GM13976 (cell line): ENCODE results near the gene AMN.
"Not testable (repeated sequence)": the region's sequence is repeated elsewhere in the genome, so short reads cannot be mapped to it uniquely, and the experiment has no call there.

ENCODE experiments used
- DNase-seq: peaks from one replicate; pipeline ENCODE4 v3.0.0; 2012; ENCODE audit warnings: low spot score
- CTCF ChIP-seq: IDR thresholded peaks from 2 replicates; pipeline ENCODE4 v1.5.1; 2012; ENCODE audit warnings: borderline replicate concordance, mild to moderate bottlenecking; ENCODE audit not compliant: insufficient read depth; ENCODE audit errors: extremely low read depth, missing control alignments, control extremely low read depth
- in situ Hi-C: fragments of 300-500 bp; cut with MboI; formaldehyde crosslinking; loops from one replicate; pipeline ENCODE4 v1.12.0; 2022; ENCODE audit warnings: low sequenced_read_pairs, mixed read lengths, inconsistent platforms; ENCODE audit not compliant: unreplicated experiment

Gene AMN

DNA sequence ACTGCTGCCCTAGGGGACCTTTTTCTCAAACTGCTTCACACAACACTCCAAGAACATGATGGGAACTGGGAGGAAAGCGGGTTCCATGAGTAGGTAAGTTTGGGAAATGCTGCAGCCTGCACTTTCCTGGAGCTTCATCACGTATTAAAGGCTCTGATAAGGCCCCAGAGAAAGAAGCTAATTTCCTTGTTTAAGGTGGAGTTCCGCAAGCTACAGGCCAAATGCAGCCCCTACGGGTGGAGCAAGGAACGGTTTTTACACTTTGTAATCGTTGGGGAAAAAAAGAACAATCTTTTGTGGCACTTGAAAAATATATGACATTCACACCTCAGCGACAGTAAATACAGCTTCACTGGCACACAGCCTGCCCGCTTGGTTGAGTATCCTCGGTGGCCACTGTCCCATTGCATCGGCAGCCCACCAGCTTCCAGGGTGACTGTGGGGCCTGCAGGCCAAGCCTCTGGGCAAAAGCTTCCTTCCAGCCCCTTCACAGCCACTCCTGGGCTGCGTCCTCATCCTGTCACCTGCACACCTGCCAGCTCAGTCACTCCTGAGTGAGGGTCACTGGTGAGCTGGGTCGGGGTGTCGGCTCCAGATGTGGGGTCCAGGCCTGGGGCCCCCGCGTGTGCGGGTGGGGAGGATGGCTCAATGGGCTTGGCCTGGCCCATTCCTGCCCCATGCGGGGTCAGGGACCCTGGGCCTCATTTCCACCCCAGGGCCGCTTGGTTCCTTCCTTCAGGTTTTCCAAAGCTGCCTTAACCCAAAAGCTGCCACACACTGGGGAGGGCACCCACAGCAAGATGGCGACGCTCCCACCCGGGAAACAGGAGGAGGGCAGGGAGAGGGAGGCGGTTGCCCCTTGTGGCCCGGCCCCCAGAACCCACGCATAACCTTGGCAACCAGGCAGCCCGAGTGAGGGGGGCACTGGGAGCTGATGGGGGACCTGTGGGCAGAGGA, 2.4 kb downstream of the AMN start:
- no peak for DNase-seq
- TF ChIP-seq CTCF = no peak
- in situ Hi-C loops = no loop called here

DNA sequence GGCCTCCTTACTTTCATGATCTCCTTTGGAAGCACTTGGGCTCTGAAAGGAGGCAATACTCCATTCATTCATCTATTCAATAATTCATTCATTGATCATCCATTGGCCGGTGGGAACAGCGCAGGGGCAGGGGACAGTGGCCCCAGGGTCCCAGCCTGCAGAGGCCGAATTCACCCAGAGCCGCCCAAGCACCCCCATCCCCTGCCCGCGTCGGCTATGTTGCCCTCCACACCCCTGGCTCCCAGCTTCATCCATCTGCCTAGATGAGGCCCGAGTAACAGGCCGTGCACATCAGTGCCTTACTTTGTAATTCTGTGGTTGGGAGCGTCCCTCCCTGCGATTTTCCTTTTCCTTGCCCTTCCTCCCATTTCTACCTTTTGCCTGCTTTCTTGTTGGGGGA, 3.2 kb downstream of the AMN start:
- in situ Hi-C loops = no loop called here
- no peak for TF ChIP-seq CTCF

GRCh38 chr14:102926104-102926503, 3.6 kb downstream of the AMN start:
- in situ Hi-C loops = no loop called here
- TF ChIP-seq CTCF = no peak
- DNase-seq = no peak

More for the DNA sequence above, 3.2 kb downstream of the AMN start:
- no peak for DNase-seq

DNA sequence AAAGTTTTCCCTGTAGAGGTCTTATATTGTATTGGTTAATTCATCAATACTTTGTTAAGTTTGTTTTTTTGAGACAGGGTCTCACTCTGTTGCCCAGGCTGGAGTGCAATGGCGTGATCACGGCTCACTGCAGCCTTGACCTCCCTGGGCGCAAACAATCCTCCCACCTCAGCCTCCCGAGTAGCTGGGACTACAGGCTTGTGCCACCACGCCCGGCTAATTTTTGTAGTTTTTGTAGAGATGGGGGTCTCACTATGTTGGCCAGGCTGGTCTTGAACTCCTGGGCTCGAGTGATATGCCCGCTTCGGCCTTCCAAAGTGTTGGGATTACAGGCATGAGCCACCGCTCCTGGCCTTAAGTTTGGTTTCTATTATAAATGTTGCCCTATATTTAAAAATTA, 4.4 kb downstream of the AMN start:
- DNase-seq = not testable (repeated sequence)

DNA sequence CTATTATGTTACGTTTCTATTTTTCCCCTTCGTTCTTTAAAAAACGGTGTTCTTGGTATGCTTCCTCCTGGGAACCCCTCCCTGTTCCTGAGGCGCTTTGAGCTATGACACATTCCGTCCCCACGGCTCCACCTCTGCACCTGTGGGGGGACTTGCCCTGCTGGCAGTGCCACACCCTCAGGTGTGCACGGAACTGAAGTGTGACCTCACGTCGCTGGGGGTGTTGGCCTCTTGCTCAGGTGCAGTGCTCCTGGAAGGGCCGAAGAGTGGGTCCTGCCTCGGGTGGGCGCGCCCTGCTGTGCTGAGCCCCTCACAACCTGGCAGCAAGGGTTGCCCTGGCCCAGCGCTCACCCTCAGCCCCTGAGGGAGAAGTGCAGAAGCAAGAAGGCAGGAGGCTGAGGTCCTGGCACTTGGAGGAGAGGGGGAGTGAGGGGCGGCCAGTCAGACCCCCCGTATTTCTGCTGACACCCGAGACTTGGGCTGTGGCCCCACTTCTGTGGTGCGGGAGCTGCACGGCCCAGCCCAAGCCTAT, 4.9 kb downstream of the AMN start:
- no peak for TF ChIP-seq CTCF
- in situ Hi-C loops = no loop called here

More for the DNA sequence above, 4.4 kb downstream of the AMN start:
- in situ Hi-C loops = not testable (repeated sequence)

DNA sequence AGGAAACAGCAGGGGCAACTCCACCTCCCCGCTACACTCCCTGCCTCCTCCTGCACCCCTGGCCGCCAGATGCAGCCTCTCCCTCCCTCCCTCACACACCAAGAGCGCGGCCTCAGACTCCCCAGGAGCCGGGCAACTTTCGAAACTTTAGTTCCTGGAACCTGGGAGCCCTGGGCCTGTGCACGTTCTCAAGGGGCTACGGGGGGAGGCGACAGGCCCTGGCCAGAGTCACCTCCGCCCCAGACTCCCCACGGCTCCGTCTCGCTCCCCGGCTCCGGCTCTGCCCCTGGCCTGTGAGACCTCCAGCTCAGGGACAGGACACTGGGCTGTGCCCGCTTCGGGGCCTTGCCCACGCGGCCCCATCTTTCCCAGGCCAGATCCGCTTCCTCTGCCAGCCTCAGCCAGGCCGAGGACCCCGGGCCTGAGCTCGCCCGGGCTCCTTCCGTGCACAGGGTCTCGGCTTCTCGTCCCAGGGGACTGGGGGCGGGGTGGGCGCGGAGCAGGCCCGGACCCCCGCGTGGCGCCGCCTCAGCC, 5.5 kb downstream of the AMN start:
- no peak for DNase-seq
- in situ Hi-C loops = no loop called here
- TF ChIP-seq CTCF = no peak

More for the DNA sequence above, 4.9 kb downstream of the AMN start:
- no peak for DNase-seq
